ENCODE measurements around the gene KITLG.
"Not testable (repeated sequence)": the region's sequence is repeated elsewhere in the genome, so short reads cannot be mapped to it uniquely, and the experiment has no call there.

The KITLG gene

DNA sequence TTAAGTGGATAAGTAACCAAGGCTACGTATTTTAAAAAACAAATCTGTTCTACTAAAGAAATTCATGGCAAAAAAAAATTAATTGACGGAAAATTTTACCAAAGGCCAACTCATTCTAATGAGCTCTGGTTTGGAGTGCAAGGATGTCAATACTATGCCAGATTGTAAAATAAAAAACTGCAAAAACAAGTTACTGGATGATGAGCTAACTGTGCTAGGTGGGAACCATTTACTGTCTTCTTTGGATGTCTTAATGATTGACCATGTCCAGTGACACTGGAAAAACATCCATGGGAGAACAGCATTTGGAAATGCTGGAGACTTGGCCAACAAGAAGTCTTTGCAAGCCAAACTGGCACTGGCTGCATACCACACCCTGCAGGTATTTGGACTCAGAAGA, 41.6 kb downstream of the KITLG start:
- DNase-seq (ENCODE audit: low spot score) = no peak

DNA sequence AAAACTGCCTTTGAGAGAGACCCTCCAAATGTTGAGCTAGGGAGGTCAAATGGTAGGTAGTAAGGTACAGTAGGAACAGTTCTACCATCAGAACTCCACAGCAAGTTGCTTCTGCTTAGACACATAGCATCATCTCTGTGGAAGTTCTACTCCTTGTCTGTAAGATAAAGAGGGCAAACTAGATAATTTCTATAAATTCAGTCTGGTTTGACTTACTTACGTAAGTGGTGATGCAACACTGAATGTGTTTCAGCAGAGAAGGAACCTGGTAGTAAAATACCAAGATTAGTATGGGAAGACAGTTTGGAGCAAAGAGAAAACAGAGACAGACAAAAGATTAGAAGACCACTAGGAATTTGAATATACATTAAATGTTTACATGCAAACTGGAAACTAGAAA, 42.0 kb downstream of the KITLG start:
- no peak for DNase-seq (ENCODE audit: low spot score)

DNA sequence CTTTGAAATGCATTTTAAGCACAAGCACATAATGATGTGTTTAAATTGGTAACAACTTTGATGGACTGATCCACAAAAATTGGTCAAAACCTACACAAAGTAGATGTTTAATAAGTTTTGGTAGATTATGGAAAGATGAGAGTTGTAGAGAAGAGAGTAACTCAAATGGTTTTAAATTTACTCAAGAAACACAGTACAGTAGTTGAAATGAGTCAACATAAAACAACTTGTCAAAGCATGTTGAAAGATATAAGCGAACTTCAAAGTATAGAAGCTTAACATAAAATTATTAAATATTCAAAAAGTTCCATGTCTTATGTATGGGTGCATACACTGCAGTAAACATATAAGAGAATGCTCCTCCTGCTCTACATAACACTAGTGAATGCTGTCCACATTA, 49.4 kb downstream of the KITLG start:
- DNase-seq (ENCODE audit: low spot score) = no peak

DNA sequence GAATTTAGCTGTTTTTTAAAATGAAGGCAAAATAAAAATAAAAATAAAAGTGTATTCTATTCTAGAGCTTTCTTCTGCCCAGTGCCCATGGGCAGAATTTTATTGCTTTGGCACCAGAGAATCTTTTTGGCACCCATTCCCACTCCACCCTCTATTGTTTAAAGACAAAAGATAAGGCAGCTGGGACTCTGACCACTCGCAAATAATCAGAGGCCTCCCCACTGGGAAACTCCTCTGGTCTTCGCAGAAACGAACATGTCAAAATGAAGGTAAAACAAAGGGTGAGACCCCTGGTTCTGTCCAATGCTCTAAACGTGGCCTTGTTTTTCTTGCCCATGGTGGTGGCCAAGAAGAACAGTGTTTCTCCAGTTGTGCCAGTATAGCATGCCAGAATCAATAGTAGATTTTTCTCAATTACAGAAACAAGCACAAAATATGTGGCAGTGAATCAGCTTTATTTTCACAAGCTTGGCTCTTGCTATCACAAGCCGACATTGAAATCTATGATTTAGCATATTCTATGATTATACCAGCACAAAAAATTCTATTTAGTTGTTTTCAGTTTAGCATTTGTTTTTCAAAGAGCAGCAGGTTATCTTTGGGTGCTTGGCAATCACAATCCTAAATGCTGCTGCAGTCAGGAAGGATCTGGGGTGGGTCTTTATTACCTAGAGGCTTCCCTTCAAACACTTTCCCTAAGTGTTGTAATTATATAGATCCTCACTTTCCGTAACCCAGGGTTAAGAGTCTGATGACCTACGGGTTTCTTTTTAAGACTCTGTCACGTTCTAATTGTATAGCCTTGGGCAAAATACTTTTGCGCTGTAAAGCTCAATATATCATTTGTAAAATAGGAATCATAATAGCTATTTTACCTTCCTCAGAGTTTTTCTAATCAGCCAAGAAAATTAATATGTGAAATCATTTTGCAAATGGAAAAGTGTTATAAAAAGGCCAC, 50.5 kb downstream of the KITLG start:
- no peak for DNase-seq (ENCODE audit: low spot score)

DNA sequence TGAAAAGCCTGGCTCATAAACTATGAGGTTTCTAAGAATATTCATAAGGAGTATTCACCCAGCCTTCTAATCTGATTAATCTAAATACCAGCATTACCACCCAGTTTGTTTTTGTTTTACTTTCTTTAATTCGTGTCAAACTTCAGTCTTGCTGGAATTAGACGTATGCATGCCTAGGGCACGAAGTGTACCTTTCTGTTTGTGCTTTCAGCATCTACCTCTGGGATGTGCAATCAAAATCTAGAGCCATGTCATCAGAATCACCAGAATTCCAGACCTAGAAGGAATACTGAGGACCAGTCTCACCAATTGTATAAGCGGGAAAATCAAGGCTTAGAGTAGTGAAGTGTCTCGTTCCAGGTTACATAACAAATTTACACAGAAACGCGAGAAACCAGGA, 57.3 kb downstream of the KITLG start:
- DNase-seq (ENCODE audit: low spot score) = no peak

DNA sequence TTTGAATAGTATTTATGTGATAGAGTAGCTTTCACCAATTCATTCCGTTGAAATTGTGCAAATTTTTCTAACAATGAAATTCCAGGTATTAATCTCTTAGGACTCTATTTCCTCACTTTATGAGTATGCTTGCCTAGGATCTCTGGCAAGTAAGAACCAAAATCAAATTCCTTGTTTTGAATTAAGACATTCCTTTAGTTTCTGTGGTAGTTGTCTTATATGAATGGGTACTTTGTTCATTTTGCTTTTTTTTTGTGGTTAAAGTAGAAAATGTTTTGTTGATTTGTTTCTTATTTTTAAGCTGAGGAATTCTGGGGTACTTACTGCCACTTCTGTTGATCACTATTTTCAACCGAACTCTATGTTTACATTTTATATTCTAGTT, 59.8 kb downstream of the KITLG start:
- no peak for DNase-seq (ENCODE audit: low spot score)

DNA sequence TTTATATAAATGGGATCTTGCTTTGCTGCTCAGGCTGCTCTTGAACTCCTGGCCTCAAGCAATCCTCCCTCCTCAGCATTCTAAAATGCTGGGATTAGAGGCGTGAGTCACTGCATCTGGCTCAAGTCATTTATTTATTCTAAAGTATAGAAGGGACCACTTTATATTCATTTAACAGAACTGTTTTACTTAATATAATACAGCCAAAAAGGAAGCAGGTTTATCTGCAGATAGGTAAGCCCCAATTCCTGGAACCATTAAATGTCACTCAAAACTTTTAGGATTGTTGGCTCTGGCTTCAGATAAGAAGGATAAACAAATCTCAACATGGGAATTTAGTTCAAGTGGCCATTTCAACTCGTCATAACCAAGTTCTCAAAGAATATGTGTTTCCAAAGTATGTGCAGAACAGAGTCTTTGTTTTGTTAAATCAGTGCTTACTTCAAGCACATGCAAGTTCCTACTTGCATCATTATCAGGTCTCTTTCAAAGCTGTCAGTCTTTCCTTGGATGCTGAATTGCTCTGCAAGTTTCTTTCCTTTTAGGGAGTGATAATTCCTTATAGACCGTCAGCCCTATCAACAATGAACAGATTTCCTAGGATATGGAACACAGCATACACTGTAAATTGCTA, 60.4 kb downstream of the KITLG start:
- no peak for DNase-seq (ENCODE audit: low spot score)

DNA sequence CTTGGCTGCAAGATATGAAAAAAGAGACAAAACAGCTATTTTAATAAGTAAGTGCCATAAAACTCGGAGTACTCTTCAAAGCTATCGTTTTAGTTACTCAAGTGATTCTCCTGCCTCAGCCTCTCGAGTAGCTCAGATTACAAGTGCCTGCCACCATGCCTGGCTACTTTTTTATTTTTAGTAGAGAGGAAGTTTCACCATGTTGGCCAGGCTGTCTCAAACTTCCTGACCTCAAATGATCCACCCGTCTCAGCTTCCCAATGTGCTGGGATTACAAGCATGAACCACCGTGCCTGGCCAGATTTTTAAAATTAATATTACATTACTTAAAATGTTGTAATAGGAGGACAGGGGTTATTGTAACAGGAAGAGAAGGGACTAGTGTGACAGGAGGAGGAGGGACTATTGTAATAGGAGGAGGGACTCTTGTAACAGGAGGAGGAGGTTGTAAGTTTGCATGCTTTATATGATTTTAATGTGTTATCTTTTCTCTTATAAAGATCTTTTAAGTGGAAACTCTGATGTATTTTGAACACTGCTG, 61.3 kb downstream of the KITLG start:
- DNase-seq (ENCODE audit: low spot score) = no peak

DNA sequence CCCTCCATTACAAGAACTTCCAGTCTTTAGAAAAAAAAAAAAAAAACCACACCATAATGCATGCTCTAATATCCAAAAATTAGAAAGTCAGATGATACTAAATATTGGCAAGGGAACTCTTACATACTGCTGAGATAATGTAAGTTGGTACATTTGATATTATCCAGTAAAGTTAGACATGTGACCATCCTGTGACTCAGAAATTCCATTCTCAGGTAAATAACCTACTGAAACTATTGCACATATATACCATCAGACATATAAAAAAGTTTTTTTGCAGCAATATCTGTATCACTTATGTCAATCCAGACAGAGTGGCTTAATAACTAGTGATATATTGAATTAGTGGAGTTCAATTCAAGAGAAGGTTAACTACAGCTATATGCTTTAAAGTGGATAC, 63.5 kb downstream of the KITLG start:
- DNase-seq (ENCODE audit: low spot score) = no peak

DNA sequence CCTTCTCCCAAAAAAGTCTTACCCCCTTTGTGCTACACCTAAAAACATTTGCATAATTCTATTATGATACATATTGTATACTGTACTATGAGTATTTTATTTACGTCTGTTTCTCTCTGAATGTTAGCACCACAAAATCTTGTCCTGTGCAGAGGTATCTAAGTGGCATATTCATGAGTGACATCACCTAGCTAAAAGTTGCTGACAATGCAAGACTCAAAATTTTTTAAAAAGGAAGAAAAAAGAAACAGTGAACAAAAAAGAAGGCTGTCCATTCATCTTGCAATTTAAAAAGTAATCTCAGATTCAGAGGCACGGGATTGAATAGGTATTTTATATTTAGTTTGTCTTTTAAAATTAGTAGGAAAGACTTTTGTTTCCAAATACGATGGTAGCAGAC, 69.4 kb downstream of the KITLG start:
- DNase-seq (ENCODE audit: low spot score) = no peak

DNA sequence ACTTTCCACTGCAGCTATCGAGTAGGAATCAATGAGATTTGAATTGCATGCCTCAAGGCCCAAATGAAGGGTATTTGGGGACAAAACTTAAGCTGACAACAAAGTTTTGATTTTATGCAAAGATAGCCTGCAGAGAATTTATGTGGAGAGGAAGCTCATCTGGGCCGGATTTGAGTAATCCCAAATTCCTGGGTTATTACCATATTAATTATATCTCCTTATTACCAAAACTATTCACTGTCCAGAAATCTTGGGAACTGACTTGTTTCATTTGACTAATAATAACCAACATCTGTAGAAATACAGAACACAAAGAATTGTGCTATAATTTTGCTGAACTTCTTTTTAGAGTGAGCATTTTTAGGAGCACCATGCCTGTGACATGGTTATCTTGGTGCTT, 70.4 kb downstream of the KITLG start:
- DNase-seq (ENCODE audit: low spot score) = no peak

DNA sequence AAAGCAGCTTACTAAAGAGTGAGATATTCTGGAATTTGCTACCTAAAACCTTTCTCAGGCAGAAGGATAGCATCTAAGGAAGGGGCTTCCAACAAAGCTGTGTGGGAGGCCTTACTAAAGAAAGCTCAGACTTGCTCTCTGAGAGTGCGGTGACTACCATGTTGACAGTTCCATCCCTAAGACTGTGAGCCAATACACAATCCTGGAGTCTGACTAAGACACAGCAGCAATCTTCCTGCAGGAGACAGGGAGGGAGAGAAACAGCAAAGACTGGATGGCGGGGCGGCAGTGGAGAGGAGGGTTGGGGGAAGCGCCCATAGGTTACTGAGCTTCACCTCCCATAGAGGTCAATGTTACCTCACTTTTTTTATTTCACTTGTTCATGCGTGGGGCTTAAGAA, 70.9 kb downstream of the KITLG start:
- no peak for DNase-seq (ENCODE audit: low spot score)

DNA sequence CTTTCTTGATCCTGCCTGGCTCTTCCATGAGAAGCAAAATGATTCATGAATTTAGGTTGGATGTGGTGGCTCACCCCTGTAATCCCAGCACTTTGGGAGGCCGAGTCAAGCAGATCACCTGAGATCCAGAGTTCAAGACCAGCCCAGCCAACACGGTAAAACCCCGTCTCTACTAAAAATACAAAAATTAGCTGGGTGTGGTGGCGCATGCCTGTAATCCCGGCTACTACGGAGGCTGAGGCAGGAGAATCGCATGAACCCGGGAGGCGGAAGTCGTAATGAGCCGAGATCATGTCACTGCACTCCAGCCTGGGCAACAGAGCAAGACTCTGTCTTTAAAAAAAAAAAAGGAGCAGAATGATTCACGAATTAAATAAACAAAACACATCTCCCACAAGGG, 72.4 kb downstream of the KITLG start:
- not testable (repeated sequence) for DNase-seq (ENCODE audit: low spot score)

DNA sequence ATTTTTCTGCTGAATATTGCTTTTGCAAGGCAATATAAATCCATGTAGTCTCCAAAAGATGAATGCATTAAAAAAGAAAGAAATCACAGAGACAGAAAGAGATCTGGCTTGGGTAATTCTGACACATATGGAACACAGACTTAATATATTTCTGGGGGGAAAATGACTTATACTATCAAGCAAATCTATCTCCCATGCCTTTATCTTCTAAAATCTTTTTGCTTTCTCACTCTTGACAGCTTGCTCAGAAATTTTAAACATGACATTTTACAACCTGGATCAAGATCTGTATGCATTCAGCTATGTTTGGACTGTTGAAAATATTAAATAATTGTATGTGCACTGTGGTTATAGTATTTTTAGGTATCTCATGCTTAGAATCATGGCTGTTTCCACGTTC, 73.0 kb downstream of the KITLG start:
- no peak for DNase-seq (ENCODE audit: low spot score)

DNA sequence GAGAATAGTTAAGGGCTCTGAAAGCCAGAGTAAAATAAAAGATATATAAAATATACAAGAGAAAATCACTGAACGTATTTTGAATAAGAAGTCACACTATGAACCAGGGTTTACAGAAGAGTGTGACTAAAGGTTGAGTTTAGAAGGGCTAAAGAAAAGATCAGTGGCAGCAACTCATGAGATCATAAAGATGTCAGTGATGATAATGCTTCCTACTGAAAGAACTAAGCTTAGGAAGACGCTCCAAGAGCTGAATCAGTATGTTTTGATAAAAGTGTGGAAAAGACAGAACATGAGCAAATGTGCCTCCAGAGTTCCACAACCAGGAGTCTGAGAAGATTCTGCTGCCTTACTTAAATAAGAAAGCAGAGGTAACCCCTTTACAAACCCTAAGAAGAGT, 74.6 kb downstream of the KITLG start:
- DNase-seq (ENCODE audit: low spot score) = no peak

DNA sequence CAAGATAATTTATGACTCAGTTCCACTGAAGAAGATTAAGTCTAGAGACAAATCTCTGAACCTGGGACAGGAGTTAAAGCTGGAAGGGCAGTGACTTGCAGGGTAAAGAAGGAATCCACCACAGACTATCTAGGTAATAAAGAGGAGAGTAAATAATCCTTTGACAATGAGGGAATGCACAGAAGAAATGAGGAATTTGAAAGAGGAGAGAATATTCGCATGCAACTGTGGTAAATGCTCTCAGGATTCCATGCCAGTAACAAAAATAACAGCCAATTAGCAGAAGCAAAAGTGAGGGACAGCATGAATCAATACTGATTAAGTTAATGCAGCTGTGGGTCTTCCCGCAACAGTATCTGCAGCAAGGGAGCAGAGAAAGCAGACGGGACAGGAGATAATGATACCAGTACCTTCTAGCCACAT, 77.0 kb downstream of the KITLG start:
- no peak for DNase-seq (ENCODE audit: low spot score)

DNA sequence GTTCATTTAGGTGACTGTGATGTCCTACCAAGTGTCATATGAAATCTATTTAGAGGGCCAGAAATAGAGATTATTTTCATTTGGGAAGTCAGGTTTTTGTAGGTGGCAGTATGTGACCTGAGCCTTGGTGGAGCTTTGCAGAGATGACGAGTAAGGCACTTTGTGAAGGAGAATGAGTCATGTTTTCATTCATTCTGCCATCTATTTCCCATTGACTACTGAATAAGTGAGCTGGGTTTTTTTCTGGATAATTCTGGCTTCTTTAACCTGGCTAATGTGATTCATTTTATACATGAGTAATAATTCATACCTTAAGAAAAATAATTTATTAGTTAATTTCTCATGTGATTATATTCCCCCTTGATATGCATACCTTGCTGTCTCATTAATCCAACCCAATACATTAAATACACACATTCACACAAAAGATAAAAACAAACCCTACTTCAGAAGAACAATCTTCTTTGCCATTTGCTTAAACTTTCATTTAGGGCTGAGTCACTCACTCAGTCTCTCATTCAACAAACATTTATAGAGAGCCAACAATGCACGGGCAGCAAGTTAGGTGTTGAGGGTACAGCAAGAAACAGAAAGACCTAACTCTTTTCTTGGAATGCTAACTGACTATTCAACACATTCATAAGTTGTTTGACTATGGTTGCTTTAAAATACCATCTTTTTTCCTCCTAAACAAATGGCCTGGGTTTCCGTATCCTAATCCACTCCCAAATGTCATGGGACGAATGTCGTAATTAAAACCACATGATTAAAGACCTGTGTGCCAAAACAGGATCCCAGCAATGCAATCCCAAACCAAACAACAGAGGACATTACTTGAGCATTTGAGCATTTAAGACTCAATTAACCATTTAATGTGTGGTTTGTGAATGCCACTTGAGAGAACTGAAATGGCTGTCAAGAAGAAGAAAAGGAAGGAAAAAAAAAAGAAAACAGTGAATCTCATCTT, 78.0 kb downstream of the KITLG start:
- DNase-seq (ENCODE audit: low spot score) = no peak

DNA sequence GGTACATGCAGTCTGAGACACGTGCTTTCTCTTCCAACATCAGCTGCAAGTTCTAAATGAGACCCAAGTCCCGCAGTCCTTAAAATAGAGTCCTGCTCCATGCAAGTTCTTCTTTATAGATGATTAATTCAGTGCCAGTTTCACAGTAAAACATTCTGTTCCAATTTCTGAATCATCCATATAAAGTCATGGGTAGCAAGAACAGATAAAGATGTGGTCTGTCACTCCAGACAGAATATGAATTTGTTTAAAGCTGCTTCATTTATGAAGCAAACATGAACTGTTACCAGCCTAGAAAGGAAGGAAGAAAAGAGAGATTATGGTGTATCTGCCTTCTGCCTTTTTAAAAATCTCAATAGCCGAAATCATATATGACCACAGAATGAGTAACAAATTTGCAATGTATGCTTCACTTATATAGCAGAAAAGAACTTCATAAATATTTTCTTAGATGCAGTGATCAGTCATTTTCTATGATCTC, 83.3 kb downstream of the KITLG start:
- no peak for DNase-seq (ENCODE audit: low spot score)

DNA sequence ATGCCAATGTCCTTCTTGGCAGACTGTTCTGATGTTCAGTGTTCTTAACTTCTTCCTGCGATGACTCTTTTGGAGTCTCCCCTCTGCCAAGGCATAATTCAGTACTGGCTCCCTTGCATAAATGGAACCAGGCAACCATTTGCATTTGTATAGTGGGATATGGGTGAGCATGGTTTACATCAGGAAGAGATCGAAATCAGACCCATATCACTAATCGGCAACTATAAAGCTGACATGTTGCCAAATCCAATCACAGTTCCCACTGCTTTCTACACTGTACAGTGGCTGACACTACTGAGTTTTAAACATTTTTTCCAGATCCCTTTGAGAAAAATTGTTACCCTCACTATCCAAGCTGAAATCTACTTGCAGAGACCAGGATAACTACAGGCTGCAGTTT, 83.8 kb downstream of the KITLG start:
- DNase-seq (ENCODE audit: low spot score) = no peak

DNA sequence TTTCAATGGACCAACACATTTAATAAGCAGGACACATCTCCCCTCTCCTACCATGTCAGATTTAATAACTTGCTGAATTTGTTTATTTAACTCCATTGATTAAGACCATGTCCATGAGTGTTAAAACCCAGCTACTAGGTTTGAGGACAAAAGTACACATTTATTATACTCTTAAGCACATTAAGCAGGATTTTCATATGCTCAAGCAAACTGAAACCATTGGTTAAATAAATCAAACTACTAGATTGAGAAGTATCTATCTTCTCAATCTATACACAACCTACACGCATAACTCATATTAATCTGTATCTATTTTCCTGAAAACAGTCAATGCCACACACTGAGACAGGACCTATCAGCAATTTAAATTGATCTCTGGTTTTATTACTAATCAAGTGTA, 85.2 kb downstream of the KITLG start:
- no peak for DNase-seq (ENCODE audit: low spot score)

DNA sequence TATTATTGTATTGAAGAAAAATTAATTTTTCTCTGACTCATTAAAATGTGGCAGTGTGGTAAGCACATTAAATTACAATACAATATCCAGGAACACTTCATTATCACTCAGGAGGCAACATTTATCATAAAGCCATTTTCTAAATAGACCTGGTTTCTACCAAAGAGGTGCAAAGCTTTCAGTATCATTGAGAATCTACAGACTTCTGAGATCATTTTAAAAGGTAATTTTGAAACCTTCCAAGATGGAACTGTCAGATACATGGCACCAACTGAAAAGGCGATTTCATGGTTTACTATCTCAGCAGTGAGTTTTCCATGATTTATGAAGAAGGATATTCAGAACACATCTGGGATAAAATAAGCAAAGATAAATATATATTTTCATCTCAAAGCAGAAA, 85.8 kb downstream of the KITLG start:
- no peak for DNase-seq (ENCODE audit: low spot score)

DNA sequence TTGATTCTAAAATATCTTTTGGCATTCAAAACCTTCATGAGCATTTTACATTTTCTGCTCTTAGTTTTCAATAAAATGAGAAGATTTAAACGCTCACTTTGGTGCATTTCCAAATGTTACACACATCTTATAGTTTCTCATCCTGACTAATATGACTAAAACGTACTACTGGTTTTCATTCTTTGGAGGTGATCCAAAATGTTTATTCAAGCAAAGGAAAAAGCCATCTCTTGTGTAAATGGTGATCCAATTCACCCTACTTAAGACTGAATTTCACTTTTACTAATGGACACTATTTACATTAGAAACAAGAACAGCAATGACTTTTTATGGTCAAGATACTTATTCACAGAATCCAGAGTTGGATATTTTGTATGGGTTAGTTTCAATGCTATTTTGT, 86.6 kb downstream of the KITLG start:
- no peak for DNase-seq (ENCODE audit: low spot score)

All from ecto neural progenitor cell (in vitro differentiated cells).